Jurkat, Clone E6-1 (cell line): ENCODE results near the gene DGKB.

ENCODE experiments used
- DNase-seq: peaks from one replicate; pipeline ENCODE4 v3.0.0-alpha.2; 2011; ENCODE audit warnings: low read depth, low spot score
- H3K4me3 ChIP-seq: 2 replicates; pipeline ENCODE4 v1.5.1; 2011; ENCODE audit warnings: mild to moderate bottlenecking, low read length, control low read depth, moderate library complexity

The DGKB gene

DNA sequence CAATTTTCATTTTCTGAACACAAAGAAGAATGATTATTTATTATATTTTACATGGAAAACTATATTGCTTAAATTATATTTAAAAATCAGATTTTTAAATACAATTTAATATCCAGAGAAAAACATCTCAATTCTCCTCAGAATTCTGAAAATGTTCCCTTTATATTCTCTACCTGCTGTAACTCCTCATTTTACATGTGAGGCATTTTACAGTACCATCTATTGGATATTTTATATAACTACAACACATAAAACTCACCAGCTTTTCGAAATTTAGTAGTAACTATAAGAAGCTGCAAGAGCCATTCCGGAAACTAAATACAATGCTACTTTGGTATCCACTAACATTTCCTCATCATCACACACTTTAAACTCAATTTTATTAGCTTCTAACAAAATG is 264.6 kb downstream of the DGKB start:
- no peak overlapping the region for H3K4me3 ChIP-seq
- DNase-seq: no peak

DNA sequence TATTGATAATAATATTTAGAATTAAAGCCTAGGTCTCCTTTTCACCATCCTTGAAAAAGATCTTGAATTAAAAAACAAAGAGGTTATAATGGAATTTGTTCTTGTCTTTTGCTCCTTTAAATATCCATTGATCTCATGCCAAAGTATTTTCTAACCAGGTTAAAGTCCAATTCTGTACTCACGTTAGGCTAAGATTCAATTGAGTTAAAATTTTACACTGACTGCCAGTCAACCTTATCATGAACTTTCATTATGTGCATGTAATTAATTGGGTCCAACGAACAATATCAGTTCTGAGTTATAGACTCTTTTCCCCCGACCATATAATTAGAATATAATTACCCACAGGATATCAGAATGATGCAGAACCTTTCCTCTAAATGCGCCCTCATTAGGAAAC is 266.6 kb downstream of the DGKB start:
- no peak for DNase-seq
- H3K4me3 ChIP-seq: no peak overlapping the region

DNA sequence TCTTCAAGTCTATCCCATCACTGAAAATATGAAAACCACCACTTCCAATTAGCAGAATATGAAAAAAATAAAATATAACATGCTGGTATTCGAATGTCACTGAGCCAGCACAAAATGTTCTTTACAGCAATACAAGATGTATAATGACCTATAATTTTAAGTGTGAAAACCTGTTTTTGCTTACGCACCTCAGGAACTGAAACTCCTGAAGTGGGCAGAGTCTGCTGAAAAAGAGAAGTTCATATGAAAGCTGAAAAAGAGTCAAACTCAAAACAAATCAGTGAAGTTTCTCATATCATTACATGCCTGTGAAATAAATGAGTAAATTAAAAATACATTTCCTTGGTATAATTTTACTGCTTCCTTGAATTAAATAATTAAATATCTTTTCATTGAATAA is 272.5 kb downstream of the DGKB start:
- DNase-seq: no peak
- H3K4me3 ChIP-seq: no peak overlapping the region

DNA sequence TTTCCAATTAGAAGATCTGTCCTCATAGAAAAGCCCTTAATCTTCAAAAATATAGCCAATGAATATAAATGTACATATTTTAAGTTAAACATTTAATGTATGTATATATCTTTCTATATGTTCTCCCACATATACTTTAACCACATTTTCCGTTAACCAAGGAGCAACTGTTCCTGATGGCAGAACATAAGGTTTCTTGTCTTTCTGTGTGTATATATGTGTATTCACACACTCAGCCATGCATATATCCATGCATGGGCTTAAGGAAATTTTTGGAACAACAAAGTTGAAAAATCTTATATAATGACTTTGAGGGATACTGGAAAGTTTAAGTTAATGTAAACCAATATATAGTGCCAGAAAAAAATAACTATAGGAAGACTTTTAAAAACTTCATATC is 274.0 kb downstream of the DGKB start:
- DNase-seq: no peak

DNA sequence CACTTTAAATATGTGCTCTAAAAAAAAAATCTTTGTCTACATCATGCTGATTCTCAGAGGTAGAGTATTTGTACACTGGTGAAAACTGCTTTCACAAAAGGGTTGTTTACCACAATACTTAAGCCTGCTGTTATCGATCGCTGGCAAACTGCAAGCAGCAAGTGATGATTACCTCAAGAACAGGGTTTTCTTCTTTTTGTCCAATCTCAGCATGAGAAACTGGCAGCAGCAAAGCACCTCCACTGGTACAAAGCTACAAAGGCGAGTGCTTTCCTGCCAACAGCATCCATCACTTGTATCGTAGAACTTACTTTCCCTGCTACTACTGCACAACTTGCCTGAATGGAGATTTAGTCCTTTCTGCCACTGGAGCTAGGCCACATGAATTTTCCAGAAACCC is 276.5 kb downstream of the DGKB start:
- no peak for DNase-seq
- H3K4me3 ChIP-seq: no peak overlapping the region

More for the DNA sequence above, 274.0 kb downstream of the DGKB start:
- H3K4me3 ChIP-seq: no peak overlapping the region

DNA sequence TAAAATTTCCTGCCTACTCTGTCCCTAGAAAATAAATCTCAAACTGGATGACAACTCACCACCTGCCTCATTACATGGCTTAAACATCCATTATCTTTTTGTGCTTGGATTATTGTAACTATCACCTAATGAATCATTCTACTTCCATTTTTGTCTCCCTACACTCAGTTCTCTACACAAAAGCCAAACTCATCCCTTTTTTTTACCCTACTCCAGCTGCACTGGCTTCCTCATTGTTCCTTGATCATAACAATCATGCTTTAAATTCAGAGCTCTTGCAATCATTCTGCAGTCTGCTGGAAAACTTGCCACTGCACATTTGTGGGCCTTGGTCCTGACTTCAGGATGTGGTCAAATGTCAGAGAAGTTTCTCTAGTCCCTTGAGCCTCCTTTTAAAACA is 280.0 kb downstream of the DGKB start:
- no peak overlapping the region for H3K4me3 ChIP-seq
- no peak for DNase-seq

DNA sequence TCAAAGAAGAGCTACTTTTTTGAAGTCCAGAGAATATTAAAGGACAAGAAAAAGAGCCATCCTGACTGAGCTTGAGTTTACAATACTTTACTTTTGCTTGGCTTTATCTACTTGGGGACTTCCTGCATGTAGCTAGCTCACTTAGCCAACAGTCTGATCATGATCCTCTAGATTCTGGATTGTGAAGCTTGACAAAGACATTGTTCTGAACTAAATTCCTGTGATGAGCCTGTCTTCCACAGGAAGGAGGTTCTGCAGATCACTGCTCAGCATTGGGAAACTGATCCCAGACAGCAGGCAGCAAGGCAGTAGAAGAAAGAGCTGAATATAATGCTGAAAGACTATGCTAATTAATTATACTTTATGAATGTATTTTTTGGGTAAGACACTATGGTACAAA is 296.4 kb downstream of the DGKB start:
- no peak for DNase-seq

GRCh38 chr7:14604606-14605005 is 297.9 kb downstream of the DGKB start:
- no peak for DNase-seq
- no peak overlapping the region for H3K4me3 ChIP-seq

More for the DNA sequence above, 296.4 kb downstream of the DGKB start:
- H3K4me3 ChIP-seq: no peak overlapping the region

DNA sequence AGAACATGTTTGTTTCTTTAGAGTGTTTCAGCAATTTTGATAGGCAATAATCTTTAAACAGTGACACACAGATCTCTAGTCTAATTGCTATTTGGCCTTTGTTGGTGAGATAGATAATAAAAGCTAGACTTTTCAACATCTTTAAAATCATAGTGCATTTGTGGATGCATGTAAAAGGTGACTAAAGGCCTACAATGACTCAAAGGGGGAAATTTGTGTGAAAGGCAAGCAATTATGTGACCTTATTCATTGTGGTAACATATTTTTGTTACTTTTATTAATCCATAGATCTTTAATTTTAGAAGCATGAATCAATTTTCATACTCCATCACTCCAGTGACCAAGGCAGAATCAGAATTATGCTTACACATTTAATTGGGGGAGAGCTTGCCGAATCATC is 299.7 kb downstream of the DGKB start:
- H3K4me3 ChIP-seq: no peak overlapping the region
- DNase-seq: no peak

- no peak overlapping the region for H3K4me3 ChIP-seq
- DNase-seq: no peak
These were observed 301.7 kb downstream of the DGKB start for GRCh38 chr7:14600766-14601367.

GRCh38 chr7:14598978-14599377 is 303.6 kb downstream of the DGKB start:
- no peak overlapping the region for H3K4me3 ChIP-seq
- no peak for DNase-seq

DNA sequence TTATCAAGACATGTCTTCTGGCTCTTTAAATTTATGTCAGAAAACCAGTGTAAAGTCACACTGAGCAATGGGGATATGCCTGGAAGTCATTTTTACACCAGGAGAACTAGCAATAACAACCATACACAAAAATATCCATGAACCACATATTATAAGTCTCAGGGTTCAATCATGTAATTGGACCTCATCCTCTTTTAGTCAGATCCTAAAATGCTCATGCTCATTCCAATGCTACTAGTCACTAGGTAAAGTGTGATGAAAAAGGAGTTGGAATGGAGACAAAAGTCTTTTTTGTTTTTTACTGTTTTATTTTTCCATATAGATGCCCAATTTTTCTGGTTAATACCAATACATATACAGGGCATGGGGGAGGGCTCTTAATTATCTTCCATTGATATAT is 306.1 kb downstream of the DGKB start:
- DNase-seq: no peak
- H3K4me3 ChIP-seq: no peak overlapping the region

DNA sequence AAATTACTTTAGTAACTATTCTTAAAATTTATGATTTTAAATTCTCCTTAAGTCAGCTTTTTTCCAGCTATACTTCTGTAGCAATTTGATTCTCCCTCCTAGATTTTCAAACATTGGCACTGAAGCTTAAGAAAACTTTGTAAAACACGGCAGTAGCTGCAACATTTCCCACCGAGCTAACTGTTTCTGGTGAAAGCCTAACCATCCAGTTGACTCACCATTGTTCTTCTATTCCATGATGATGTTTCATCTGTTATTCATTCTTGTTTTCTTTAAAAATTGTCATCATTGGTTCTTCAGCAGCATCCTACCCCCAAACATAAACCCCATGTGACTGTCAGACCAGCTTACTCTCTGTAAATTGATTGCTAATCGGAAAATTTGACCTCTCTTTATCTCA is 312.3 kb downstream of the DGKB start:
- no peak overlapping the region for H3K4me3 ChIP-seq
- no peak for DNase-seq

DNA sequence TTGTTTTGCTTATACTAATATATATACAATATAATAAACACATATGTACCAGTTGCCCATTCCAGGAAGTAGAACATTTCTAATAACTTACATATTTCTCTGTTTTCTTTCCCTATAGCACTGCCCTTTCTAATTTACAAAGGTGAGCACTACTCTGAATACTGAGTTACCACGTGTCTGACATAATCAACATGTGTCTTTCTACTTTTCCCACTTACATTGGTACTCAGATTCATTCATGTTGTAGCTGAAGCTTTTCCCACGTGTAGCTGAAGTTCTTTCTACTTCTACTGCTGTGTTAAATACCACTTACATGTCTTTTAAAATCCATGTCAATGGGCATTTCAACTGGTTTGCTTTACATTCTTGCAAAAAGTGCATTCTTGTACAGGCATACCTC is 317.3 kb downstream of the DGKB start:
- no peak for DNase-seq
- no peak overlapping the region for H3K4me3 ChIP-seq

GRCh38 chr7:14583518-14583917 is 319.0 kb downstream of the DGKB start:
- H3K4me3 ChIP-seq: no peak overlapping the region
- no peak for DNase-seq

DNA sequence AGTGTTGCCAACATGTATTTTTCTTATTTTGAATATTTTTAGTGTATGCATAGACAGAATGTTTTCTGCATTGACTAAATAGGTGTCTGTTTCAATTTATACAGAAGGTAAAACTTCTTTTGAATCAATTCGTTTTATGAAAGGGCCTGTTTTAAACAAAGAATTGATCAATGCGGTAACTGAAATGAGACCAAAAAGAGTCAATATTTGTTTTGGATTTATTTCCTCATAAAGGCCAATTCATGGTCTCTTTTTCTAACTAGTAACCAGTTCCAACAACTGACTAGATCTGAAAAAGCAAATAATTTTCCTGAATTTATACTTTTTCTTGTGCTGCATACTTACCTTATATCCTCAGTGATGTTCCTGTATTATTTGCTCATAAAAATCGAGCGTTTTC is 320.5 kb downstream of the DGKB start:
- DNase-seq: no peak
- no peak overlapping the region for H3K4me3 ChIP-seq

GRCh38 chr7:14579971-14580370 is 322.6 kb downstream of the DGKB start:
- H3K4me3 ChIP-seq: no peak overlapping the region
- no peak for DNase-seq

DNA sequence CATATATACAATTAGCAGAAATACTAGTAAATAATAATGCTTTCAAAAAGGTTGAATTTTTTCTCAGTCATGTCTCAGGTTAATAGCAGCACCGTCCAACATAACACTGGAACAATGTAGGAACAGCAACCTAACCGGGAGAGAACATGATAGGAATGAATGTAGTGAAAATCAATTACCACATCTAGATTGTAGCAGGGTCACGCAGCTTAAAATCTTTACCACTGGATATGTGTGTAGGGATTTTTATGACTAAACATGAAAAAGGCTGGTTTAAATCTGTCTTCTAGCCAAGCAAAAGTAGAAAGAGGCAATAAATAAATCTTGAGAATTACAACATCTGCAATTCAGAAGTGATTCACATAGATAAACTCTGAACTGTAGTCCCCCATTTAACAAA is 326.0 kb downstream of the DGKB start:
- DNase-seq: no peak
- H3K4me3 ChIP-seq: no peak overlapping the region

DNA sequence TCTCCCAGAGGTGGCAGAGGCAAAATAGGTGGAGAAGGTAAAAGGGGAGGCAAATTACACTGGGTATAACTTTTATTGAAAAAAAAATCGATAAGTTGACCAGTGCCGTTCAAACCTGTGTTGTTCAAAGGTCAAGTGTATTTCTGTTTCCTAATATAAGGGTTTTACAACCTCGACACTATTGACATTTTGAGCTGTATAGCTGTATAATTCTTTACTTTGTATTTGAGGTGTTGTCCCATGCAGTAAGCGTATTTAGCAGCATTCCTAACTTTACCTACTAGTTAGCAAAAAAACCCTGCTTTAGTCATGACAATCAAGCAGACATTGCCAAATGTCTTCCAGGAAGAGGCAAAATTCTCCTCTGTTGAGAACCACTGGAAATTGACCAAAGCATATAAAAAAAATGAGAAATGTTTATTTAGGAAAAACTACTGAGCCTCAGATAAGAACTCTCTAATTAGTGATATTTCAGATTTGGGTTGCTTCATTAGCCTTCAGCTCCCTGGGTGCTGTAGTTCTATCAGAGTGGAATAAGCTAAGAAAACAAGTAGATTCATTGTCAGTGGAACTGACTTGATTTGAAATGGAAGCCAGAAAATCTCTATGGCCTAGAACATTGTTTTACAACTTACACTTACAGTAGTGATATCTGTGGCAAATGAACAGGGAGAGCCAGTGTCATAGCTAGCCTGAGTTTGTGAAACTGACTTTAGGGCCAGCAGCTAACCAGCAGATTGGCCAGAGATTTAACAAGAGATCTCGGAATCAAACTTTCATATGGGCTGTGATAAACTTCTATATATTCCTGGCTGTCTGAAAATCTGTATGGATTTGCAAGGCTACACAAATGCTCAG is 331.6 kb downstream of the DGKB start:
- no peak overlapping the region for H3K4me3 ChIP-seq
- DNase-seq: no peak

GRCh38 chr7:14552060-14552459 is 350.5 kb downstream of the DGKB start:
- no peak for DNase-seq
- H3K4me3 ChIP-seq: no peak overlapping the region

DNA sequence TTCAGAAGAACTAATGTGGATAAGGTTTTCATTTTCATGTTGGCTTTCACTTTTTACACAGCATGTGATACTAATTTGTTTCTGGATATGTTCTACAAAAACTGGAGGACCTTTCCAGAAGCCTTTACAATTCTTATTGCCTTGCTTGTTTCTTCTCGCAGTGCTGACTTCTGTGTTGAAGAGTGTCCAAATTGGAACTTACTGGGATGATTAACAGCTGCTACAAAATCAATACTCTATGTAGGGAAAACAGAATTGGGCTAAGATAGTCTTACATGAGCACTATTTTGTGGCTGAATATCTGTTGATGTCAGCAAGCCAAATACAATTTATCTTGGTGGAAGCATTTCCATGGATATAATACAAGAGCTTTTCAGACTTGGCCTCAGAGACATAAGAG is 351.2 kb downstream of the DGKB start:
- no peak for DNase-seq
- no peak overlapping the region for H3K4me3 ChIP-seq
